NOMO-1 (cell line): Measurements from ENCODE around the gene GRN.
A peak's percentile ranks its signal among the peaks of the same experiment; 100 is the strongest.
"Not testable (repeated sequence)": the region's sequence is repeated elsewhere in the genome, so short reads cannot be mapped to it uniquely, and the experiment has no call there.

Experiments used
- DNase-seq, 2 experiments: peaks; one replicate each; lab custom pipeline; 2025; ENCODE audit not compliant: unreplicated experiment in 2 of 2; lab: John Stamatoyannopoulos, UW

GRN gene

GRCh38 chr17:44321246-44322120 lies 23.6 kb upstream of the GRN start:
- DNase-seq, result no peak

GRCh38 chr17:44322236-44322895 lies 22.7 kb upstream of the GRN start:
- no peak for DNase-seq

- DNase-seq, result no peak
These were observed 21.6 kb upstream of the GRN start for GRCh38 chr17:44323359-44324091.

GRCh38 chr17:44324092-44324570 lies 21.0 kb upstream of the GRN start:
- no peak for DNase-seq

- DNase-seq, result peak; percentile 85 to 91
These were observed 20.4 kb upstream of the GRN start, which contains the start of gene SLC25A39 for GRCh38 chr17:44324571-44325275. Gene SLC25A39 (minus strand): TSS chr17:44324823. CDS start chr17:44323562, 1,261 bp downstream.

- DNase-seq, result peak; percentile 95 to 96
These were observed 18.1 kb upstream of the GRN start for GRCh38 chr17:44326861-44327444.

- no peak for DNase-seq
These were observed 17.2 kb upstream of the GRN start for GRCh38 chr17:44327715-44328449.

- not testable (repeated sequence) for DNase-seq
These were observed 15.6 kb upstream of the GRN start for GRCh38 chr17:44329516-44329915.

- not testable (repeated sequence) for DNase-seq
These were observed 14.8 kb upstream of the GRN start for GRCh38 chr17:44330263-44330662.

GRCh38 chr17:44331249-44331760 lies 13.8 kb upstream of the GRN start:
- DNase-seq, result peak; percentile 54 to 68

GRCh38 chr17:44333371-44333770 lies 11.7 kb upstream of the GRN start:
- peak in 1 of 2 experiments; percentile 57 for DNase-seq

GRCh38 chr17:44334315-44334714 lies 10.8 kb upstream of the GRN start:
- no peak for DNase-seq

GRCh38 chr17:44334727-44335126 lies 10.4 kb upstream of the GRN start:
- peak in 1 of 2 experiments; percentile 47 for DNase-seq

- no peak for DNase-seq
These were observed 9.5 kb upstream of the GRN start for GRCh38 chr17:44335564-44335963.

GRCh38 chr17:44335968-44336367 lies 9.1 kb upstream of the GRN start:
- no peak for DNase-seq

GRCh38 chr17:44338702-44339101 lies 6.4 kb upstream of the GRN start:
- DNase-seq, result no peak

GRCh38 chr17:44340553-44340952 lies 4.5 kb upstream of the GRN start:
- not testable (repeated sequence) for DNase-seq

GRCh38 chr17:44343510-44344209 lies 1.4 kb upstream of the GRN start:
- no peak for DNase-seq
